22Rv1 (cell line): ENCODE data around the gene SKI.
A peak's percentile ranks its signal among the peaks of the same experiment; 100 is the strongest.

Experiments
- H3K27ac ChIP-seq: fragments of 450-650 bp; 2 replicates; pipeline ENCODE4 v1.5.1; 2017
- CTCF ChIP-seq: fragments of 450-650 bp; IDR thresholded peaks from 2 replicates; pipeline ENCODE4 v1.5.1; 2017; ENCODE audit warnings: mild to moderate bottlenecking
- ZFX ChIP-seq: fragments of 450-650 bp; IDR thresholded peaks from 2 replicates; pipeline ENCODE4 v1.6.1; 2017; ENCODE audit warnings: antibody characterized with exemption, borderline replicate concordance

Gene SKI

GRCh38 chr1:2228157-2228594 is at the start of gene SKI:
Gene SKI (plus strand): TSS chr1:2228319. CDS start chr1:2228767, 448 bp downstream.
- peak within 1 kb of the TSS; percentile 84 for H3K27ac ChIP-seq
- TF ChIP-seq CTCF (no peak), ZFX (no peak)

- TF ChIP-seq ZFX: no peak
- H3K27ac ChIP-seq: no peak overlapping the region
Observed at GRCh38 chr1:2178875-2179274, 49.2 kb upstream of the SKI start.

GRCh38 chr1:2179283-2180013 is 48.7 kb upstream of the SKI start:
- H3K27ac ChIP-seq: no peak overlapping the region
- TF ChIP-seq CTCF (no peak), ZFX (no peak)

GRCh38 chr1:2180297-2181245 is 47.5 kb upstream of the SKI start:
- TF ChIP-seq ZFX (no peak), CTCF (no peak)

GRCh38 chr1:2181271-2181670 is 46.8 kb upstream of the SKI start:
- no peak overlapping the region for H3K27ac ChIP-seq
- TF ChIP-seq CTCF (no peak), ZFX (no peak)

More at GRCh38 chr1:2180297-2181245, 47.5 kb upstream of the SKI start:
- no peak overlapping the region for H3K27ac ChIP-seq

GRCh38 chr1:2181752-2182151 is 46.4 kb upstream of the SKI start:
- no peak overlapping the region for H3K27ac ChIP-seq
- TF ChIP-seq ZFX (no peak), CTCF (no peak)

- no peak overlapping the region for H3K27ac ChIP-seq
- no peak for TF ChIP-seq CTCF
- no peak for TF ChIP-seq ZFX
Observed at GRCh38 chr1:2182376-2182775, 45.7 kb upstream of the SKI start.
